ENCODE data around the gene VEGFB. TPM values are rescaled to one million over a fixed set of nuclear protein-coding genes. Genes with fewer than 3 reads are reported as not detected.
A peak's percentile ranks its signal among the peaks of the same experiment; 100 is the strongest.

VEGFB gene, protein sequence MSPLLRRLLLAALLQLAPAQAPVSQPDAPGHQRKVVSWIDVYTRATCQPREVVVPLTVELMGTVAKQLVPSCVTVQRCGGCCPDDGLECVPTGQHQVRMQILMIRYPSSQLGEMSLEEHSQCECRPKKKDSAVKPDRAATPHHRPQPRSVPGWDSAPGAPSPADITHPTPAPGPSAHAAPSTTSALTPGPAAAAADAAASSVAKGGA
- 104 TPM for total RNA-seq

DNA sequence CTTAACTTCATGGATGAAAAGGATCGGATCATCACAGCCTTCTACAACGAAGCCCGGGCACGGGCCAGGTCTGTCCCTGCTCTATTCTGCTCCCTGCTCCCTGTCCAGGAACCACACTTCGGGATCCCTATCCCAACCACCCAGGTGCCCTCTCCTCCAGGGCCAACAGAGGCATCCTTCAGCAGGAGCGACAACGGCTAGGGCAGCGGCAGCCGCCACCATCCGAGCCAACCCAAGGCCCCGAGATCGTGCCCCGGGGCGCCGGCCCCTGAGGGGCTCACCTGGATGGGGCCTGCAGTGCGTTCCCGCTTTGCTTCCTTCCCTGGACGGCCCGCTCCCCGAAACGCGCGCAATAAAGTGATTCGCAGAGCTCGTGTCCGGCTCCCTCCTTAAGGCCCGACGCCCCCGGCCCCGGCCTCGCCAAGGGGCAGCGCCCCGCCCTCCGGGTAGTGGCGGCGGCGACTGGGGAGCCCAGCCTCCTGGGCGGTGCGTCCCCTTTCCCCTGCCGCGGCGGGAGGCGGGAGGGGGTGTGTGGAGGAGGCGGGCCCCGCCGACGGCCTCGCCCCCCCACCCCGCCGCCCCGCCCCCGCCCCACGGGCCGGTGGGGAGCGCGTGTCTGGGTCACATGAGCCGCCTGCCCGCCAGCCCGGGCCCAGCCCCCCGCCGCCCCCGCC, at the start of gene VEGFB:
Gene VEGFB (plus strand): TSS at position 672 of the 674 bp plus-strand sequence. CDS start 250 bp downstream, outside the sequence.
- DNase-seq (ENCODE audit: low spot score): peak; percentile 70

DNA sequence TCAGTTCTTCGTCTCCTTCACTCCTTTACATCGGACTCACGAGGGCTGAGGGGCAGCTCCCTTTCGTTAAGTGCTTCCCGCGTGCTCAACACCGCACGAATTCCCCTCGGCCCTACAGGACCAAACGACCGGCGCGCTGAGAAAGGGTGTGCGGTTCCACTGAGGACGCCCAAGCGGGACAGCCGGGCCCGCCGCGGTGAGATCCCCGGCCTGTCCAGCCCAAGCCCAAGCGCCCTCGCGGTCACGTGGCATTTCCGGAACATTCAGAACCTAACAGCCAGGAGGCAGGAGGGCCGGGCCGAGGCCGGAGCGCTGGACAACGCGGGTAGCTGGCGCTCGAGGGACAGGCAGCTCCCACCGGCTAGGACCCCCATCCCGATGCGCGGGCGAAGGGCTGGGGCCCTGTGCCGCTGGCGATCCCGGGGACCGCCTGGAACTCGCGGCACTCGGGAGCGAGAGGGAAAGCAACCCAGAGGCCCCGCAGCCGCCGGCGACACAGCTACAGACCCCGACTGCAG, 49.1 kb upstream of the VEGFB start:
- DNase-seq (ENCODE audit: low spot score): peak; percentile 88

DNA sequence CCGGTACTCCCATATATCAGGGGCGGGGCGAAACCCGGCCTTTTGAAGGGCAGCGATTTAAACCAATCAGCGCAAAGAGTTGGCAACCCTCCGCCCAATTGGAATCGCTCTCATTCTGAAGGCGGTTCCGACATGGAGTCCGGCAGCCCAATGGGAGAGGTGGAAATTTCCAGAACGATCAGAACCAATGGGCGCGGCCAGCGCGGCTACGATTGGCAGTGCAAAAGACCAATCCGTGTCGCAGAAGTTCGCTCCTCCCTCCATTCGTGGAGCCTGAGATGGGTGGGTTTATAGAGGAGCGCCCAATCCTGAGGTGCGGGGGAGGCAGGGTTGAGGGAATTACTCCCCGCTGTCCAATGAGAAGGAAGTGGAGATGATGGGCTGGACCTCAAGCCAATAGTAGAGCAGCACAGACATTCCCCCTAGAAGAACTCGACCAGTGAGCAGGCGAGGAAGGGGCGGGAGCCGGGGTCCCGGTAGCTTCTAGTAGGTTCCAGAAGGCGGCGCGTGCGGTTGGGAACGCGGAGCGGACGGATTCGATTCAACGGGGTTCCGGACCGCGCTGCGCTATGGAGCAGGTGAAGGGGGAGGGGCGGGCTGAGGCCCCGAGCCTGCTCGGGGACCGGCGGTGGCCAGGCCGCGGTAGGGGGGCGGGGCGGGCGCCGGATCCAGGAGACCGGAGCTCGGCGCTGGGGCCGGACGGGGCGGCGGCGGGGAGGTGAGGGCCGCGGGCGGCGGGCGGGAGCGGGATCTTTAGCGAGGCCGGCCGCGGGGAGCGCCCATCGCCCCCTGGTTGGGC, 48.5 kb upstream of the VEGFB start, which contains the start of gene STIP1:
Gene STIP1 (plus strand): TSS at position 479 of the 799 bp plus-strand sequence. CDS start 91 bp downstream, at position 570.
- DNase-seq (ENCODE audit: low spot score): peak; percentile 100

DNA sequence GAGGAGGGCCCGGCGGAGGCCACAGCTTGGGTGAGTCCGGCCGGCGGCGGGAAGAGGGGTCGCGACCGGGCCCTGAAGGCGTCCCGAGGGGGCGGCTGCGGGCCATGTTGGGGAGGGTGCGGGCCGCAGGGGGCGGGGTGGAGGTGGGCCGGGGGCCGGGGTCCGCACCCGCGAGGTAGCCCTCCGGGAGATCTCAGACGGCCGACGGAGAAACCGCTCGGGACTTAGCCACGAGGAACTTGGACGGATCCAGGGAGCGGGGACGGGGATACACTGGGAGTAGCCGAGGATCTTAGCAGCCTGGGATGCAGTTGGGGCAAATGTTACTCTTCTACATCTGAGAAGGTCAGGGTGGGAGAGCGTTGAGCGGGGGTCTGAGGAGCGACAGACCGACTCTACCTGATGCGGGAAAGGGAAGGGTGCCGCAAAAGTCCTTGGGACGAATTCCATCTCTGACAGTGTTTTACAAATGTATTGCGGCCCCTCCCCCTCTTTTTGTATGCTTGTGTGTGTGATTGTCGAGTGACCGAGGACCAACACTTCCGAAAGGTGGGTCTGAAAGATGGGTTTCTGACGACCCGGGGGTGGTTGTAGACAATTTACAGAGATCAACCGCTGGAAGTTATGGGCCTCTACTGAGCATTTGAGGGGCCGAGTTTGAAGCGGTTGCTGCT, 47.8 kb upstream of the VEGFB start:
- DNase-seq (ENCODE audit: low spot score): no peak

DNA sequence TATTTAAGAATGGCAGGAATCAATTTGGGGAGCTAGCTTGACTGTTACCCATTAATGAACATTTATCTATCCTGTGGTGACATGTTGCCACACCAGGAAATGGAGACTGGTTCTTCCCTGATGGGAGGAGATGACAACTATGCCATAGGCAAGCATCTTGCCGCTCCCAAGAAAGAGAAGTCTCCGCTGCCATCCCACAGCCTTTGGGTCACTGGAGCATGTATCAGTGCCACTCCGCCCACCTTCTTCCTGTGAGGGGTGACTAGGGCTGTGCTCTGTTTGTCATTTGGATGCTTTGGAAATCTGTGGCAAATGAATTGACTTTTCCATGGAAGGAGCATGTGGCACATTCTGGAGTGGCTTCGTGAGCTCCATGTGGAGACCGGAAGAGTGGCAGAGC, 42.0 kb upstream of the VEGFB start:
- no peak for DNase-seq (ENCODE audit: low spot score)

DNA sequence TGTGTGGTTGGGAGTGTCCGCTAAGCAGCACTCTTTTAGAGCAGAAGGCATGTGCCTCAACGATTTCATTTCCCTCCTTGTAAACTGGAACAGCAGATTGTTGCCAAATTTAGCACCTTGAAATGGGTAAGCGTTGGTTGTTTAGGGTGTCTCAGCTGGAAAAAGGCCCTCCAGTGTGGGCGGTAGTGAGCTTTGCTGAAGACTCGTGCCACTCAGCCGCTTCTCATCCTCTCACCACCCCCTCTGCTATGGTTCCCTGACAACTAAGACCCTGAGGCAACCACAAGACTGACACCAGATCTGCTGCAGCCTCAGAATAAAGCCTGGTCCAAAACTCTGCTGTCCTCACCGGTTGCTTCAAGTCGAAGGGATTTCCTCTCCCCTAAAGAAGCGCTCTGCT, 37.8 kb upstream of the VEGFB start:
- no peak for DNase-seq (ENCODE audit: low spot score)

DNA sequence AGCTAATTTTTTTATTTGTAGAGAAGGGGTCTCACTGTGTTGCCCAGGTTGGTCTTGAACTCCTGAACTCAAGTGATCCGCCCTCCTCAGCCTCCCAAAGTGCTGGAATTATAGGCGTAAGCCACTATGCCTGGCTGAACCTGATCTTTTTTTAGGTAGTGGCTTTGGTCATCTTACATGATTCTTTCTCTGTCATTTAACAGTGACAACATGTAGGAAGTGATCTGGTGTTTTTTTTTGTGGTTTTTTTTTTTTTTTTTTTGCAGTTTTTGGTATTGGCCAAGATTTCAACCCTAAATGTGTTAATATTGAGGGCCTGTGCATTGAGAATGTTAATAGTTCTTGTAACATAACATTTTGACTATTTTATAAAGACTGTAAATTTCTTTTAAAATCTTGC, 35.9 kb upstream of the VEGFB start:
- DNase-seq (ENCODE audit: low spot score): no peak

DNA sequence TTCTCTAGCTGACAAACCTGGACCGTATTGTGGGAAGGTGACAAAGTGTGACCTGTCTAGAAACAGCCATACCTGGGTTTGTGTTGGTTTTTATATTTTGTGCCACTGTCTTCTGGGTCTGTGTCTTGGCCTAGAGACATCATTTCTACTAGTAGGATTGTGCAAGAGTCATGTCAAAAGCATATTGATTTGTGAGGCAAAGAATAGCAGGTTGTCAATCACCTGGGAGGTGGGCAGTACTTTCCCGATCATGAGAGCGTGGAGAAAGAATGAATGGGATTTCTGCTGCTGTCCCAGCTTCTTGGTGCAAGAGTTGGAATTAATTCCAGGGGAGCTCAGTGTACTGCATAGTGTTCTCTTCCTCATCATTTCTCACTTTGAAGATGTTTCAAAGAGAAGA, 32.8 kb upstream of the VEGFB start:
- DNase-seq (ENCODE audit: low spot score): no peak

DNA sequence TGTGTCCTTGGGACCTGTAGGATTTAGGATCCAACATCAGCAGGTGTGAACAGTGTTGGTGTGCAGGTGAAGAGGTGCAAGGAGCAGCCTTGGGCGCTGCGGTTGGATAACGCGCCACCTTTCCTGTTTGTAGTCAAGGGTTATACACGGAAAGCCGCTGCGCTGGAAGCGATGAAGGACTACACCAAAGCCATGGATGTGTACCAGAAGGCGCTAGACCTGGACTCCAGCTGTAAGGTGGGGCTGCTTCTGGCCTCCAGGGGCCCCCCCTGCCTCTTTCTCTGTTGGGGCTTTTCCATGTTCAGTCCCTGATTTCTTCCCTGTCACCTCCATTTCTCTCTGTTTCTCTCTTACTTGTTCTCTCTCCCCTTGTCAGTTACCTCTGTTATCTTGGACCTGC, 31.4 kb upstream of the VEGFB start:
- no peak for DNase-seq (ENCODE audit: low spot score)

DNA sequence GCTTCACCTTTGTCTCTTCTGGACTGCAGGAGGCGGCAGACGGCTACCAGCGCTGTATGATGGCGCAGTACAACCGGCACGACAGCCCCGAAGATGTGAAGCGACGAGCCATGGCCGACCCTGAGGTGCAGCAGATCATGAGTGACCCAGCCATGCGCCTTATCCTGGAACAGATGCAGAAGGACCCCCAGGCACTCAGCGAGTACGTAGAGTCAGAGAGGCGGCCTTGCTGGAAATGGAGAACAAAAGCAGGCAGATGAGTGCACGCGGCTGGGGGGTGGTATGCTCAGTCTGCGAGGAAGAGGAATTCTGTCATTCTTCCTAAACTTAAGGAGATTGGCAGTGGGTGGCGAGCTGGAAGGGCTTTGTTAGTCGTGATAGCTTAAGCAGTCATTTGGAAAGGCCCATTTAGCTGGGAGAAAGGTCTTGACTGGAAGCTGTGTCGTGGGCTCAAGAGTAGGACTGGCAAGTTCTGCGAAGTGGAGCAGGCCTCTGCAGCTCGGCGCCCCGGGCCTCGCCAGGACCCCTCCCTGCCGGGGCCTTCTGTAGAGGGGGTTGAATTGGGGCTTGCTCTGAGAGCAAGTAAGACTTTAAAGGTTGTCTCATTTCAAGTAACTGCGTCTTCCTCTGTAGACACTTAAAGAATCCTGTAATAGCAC, 30.8 kb upstream of the VEGFB start:
- no peak for DNase-seq (ENCODE audit: low spot score)

DNA sequence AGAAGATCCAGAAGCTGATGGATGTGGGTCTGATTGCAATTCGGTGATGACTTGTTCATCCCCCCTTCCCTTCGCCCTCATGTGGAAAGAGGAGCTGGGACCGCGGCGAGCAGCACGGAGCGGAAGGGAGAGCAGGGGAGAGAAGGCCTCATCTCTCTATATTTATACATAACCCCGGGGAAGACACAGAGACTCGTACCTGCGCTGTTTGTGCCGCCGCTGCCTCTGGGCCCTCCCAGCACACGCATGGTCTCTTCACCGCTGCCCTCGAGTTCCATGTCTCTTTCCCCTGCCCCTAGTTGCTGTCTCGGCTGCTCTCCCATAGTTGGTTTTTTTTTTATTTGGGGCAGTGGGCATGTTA, 30.3 kb upstream of the VEGFB start:
- DNase-seq (ENCODE audit: low spot score): no peak

DNA sequence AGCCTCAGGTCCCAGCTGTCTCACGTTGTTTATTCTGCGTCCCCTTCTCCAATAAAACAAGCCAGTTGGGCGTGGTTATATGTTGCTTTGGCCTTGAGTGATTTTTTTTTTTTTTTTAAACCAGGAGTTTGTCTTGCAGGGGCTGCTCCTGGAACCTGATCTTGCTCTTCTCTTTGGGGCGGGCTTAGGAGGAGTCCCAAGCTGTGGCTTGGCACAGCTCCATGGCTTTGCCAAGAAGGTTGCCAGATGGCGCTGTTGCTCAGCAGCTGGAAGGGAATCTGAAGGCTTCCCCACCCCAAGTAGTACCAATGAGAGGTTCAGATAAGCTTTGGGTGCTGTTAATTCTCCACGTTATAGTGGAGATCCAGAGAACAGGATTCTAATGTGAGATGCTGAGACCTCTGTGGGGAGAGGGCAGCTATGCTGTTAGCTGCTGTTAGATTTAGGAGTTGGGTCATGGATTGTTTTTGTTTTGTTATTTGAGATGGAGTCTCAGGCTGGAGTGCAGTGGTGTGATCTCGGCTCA, 29.9 kb upstream of the VEGFB start:
- peak; percentile 92 for DNase-seq (ENCODE audit: low spot score)

DNA sequence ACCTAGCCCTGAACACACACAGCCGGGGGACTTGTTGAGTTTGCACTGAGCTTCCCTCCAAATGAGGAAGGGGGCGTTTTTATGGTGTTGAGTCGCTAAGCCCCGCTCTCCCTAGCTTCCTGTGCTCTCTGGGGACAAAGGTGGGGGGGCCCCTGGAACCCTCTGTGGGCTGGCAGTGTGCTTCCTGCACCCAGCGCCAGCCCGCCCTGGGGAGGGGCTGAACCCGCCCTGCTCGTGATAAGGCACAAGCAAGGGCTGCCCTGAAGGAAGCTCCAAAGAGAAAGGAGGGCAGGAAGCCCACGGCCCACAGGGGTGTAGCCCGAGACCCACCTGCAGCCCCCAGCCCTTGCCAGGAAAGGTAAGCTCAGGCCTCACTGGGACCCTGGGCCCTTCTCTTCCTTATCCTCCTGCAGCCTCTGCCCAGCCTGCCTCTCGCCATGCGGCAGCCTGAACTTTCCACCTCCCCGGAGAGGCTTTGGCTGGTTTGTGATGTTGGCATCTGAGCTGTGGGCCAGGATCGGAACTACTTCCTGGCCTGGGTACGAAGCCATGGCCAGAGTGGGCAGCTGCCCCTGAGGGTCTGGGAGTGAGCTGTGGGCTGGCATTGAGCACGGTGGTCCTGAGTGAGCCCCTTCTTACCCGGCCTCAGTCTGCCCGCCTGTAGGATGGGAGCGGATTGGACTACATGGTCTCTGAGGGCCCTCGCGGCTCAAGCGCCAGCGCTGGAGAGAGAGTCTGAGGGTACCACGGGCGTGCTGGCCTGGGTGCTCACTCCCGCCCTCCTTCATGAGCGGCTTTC, 27.7 kb upstream of the VEGFB start, which contains the start of gene FERMT3:
Gene FERMT3 (plus strand): TSS at position 265 of the 799 bp plus-strand sequence. CDS start 644 bp downstream, outside the sequence.
- peak; percentile 59 for DNase-seq (ENCODE audit: low spot score)

DNA sequence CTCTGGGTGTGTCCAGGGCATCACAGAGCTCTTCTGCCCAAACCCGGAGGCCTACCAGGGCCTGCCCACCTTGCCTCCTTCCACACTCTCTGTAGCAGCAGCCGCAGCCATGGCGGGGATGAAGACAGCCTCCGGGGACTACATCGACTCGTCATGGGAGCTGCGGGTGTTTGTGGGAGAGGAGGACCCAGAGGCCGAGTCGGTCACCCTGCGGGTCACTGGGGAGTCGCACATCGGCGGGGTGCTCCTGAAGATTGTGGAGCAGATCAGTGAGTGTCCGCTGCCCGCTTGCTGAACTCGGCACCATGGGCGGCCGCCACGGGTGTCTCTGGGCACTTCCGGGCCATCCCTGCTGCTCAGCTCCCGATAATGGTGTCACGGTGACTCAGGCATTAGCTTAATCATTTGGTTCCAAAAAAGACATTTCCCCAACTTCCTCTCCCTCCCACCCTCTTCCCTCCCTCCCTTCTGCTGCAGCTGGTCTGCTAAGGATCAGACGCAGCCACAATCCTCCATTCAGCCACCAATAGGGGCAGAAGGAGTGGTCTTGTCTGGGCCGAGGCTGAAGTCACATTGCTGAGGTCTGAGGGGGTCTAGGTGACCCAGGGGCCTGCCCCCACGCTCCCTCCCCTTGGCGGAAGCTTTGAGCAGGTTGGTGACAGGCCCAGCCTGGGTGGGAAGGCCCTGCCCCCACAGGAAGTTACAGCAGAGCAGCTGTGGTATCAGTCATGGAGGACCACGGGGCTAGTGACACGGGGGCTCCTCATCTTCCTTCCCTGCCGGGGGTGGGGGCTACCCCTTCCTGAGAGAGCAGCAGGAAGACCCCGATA, 26.9 kb upstream of the VEGFB start:
- peak; percentile 54 for DNase-seq (ENCODE audit: low spot score)

DNA sequence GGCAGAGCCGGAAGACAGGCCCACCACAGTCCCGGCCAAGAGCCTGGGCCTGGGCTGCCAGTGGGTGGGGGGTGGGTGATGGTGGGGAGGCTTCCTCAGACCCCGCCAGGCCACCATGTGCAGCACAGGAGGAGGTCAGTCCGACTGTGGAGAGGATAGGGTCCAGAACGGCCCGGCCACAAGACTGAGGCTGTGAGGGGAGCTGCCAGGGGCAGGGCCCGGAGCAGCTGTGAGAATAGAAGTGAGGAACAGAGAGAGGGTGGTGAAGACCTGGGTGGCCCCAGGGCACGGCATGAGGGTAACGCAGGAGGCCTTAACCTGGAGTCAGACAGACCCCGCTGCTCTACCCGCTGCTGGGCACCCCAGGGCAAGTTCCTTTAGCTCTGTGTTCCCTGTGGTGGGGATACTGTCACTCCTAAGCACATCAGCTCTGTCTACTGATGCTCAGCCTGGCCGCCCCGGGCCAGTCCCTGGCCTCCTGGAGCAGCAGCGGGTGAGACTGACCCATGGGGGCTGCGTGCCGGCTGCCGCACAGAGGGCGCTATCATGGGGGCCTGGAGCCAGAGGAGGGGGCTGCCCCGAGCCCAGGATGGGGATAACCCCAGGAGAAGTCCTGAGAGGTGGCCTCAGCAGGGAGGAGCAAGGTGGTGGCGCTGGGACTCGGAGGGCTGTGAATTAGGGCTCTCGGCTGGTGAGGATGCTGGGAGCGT, 26.1 kb upstream of the VEGFB start:
- no peak for DNase-seq (ENCODE audit: low spot score)

DNA sequence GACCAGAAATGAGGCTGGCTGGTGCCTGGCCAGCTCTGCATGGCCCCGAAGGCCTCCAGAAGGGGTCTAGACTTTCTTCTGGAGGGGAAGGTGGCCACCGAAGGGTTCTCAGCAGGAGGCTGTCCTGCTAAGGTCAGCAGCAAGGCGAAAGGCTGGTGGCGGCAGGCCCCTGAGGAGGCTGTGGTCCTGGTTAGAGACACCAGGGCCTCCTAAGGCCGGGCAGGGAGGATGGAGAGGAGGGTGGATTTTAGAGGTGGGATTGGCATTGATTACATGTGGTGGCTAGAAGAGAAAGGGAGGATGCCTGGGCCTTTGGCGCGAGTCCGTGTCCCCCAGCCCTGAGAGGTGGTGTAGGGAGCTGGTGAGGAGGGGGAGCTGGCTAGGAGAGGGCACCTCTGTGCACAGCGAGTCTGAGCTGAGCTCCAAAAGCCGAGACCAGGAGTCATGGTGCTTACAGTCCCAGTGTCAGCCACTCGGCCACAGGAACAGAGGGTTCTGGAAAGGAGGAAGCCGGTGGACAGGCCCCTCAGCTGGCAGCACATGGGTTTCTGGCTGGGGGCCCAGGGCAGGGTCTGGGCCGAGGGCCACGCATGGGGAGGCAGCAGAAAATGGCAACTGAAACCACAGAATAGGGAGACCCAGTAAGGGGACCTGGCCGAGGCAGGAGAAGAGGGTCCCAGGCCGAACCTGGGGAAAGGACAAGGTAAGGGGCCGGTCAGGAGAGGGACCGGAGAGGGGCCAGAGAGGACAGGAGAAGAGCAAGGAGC, 25.4 kb upstream of the VEGFB start:
- DNase-seq (ENCODE audit: low spot score): no peak

DNA sequence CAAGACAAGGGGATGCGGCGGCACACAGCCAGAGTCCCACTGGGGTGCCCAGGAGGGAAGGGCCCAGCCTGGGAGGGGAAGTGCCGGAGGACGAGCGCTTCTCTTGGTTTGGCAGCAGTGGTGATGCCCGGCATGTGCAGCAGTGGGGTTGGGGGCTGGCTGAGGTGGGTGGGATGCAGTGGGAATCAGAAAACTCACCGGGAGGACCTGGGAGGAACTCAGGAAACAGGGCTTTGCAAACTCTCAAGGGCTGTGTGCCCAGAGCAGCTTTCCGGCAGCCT, 24.9 kb upstream of the VEGFB start:
- DNase-seq (ENCODE audit: low spot score): no peak
